KMS-11 (cell line): ENCODE results near the gene NFKBIZ.

Experiments used
- H2AFZ ChIP-seq: fragments of 200-600 bp; sonication (generic); 2 replicates; pipeline ENCODE4 v1.6.1; 2016; ENCODE audit warnings: antibody characterized with exemption, mixed run types, low read depth
- H3K27ac ChIP-seq: fragments of 200-600 bp; sonication (generic); 2 replicates; pipeline ENCODE4 v1.6.1; 2016; ENCODE audit warnings: mild to moderate bottlenecking, mixed run types
- H3K27me3 ChIP-seq: fragments of 200-600 bp; sonication (generic); 2 replicates; pipeline ENCODE4 v1.6.1; 2017; ENCODE audit warnings: mild to moderate bottlenecking, low read depth, mixed run types, moderate library complexity; ENCODE audit not compliant: insufficient read depth
- H3K36me3 ChIP-seq: fragments of 200-600 bp; sonication (generic); 2 replicates; pipeline ENCODE4 v1.6.1; 2017; ENCODE audit warnings: mild to moderate bottlenecking, mixed run types; ENCODE audit not compliant: insufficient read depth
- H3K4me1 ChIP-seq: fragments of 200-600 bp; sonication (generic); 2 replicates; pipeline ENCODE4 v1.6.1; 2016; ENCODE audit warnings: mild to moderate bottlenecking, low read depth, mixed run types; ENCODE audit not compliant: poor library complexity, severe bottlenecking
- H3K4me2 ChIP-seq: fragments of 200-600 bp; sonication (generic); 2 replicates; pipeline ENCODE4 v1.7.0; 2016; ENCODE audit warnings: mild to moderate bottlenecking, mixed run types
- H3K4me3 ChIP-seq: fragments of 200-600 bp; sonication (generic); IDR thresholded peaks from 2 replicates; pipeline ENCODE4 v1.6.1; 2017; ENCODE audit warnings: low read depth, low read length, mixed read lengths; ENCODE audit not compliant: insufficient read depth
- H3K79me2 ChIP-seq: fragments of 200-600 bp; sonication (generic); 2 replicates; pipeline ENCODE4 v1.6.1; 2016; ENCODE audit warnings: low read depth, mixed run types; ENCODE audit not compliant: insufficient read depth
- H3K9ac ChIP-seq: fragments of 200-600 bp; sonication (generic); 2 replicates; pipeline ENCODE4 v1.6.1; 2016; ENCODE audit warnings: mild to moderate bottlenecking, mixed run types
- H4K20me1 ChIP-seq: fragments of 200-600 bp; sonication (generic); 2 replicates; pipeline ENCODE4 v1.6.1; 2016; ENCODE audit warnings: mild to moderate bottlenecking, mixed run types; ENCODE audit not compliant: insufficient read depth
- TF ChIP-seq, protein P1 (sequence below): fragments of 200-600 bp; sonication (generic); conservative IDR thresholded peaks from 2 replicates; pipeline ENCODE4 v1.6.1; 2017; ENCODE audit warnings: low read depth, mild to moderate bottlenecking, antibody characterized with exemption, low read length, moderate library complexity, mixed read lengths

Gene NFKBIZ

DNA sequence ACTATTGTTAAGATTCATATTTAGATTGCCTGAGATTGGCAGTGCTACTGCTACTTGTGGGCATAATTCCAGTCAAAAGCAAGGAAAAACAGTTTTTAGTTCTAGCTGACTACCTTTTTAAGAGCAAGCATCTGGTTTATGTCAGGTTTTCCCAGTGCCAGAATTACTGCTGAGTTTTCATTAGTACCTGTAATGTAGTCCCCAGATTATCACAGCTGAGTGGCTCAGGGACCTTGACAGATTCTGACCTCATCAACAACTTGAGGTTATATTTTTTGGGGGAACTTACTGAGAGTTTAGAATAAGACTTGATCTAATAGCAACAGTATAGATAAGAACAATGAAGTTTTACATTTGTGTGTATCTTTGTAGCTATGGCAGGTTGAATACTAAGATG, 39.3 kb upstream of the NFKBIZ start:
- TF ChIP-seq, protein P1, sequence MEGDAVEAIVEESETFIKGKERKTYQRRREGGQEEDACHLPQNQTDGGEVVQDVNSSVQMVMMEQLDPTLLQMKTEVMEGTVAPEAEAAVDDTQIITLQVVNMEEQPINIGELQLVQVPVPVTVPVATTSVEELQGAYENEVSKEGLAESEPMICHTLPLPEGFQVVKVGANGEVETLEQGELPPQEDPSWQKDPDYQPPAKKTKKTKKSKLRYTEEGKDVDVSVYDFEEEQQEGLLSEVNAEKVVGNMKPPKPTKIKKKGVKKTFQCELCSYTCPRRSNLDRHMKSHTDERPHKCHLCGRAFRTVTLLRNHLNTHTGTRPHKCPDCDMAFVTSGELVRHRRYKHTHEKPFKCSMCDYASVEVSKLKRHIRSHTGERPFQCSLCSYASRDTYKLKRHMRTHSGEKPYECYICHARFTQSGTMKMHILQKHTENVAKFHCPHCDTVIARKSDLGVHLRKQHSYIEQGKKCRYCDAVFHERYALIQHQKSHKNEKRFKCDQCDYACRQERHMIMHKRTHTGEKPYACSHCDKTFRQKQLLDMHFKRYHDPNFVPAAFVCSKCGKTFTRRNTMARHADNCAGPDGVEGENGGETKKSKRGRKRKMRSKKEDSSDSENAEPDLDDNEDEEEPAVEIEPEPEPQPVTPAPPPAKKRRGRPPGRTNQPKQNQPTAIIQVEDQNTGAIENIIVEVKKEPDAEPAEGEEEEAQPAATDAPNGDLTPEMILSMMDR = no peak
- no peak overlapping the region for H3K4me3 ChIP-seq
- H3K36me3 ChIP-seq = no peaks in the 10 kb centered on the region
- peak overlapping the region; percentile 25 for H3K4me2 ChIP-seq
- no peak overlapping the region for H3K9ac ChIP-seq
- H2AFZ ChIP-seq = no peak overlapping the region
- peaks cover 59% of the 10 kb centered on the region for H3K4me1 ChIP-seq
- H3K27ac ChIP-seq = no peak overlapping the region; the same call in 1 of the 2 replicates
- no peaks in the 10 kb centered on the region for H3K27me3 ChIP-seq
- H4K20me1 ChIP-seq = no peaks in the 10 kb centered on the region
- no peaks in the 10 kb centered on the region for H3K79me2 ChIP-seq

DNA sequence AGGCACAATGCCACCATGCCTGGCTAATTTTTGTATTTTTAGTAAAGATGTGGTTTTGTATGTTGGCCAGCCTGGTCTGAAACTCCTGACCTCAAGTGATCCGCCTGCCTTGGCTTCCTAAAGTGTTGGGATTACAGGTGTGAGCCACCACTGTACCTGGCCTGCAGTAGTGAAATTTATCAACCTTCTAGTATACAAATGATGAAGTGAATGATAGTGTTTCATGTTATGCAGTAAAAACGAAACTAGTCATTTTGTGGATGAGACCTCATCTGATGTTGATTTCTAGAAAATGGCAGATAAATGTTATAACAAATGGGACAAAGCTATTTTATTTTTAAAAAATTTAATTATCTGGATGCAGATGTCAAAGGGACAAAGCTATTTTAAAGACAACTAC, 37.4 kb upstream of the NFKBIZ start:
- no peak overlapping the region for H3K27ac ChIP-seq
- no peaks in the 10 kb centered on the region for H3K79me2 ChIP-seq
- no peaks in the 10 kb centered on the region for H3K36me3 ChIP-seq
- H2AFZ ChIP-seq = no peak overlapping the region
- H3K4me2 ChIP-seq = no peak overlapping the region; the same call in 1 of the 2 replicates
- peaks cover 49% of the 10 kb centered on the region for H3K4me1 ChIP-seq
- H3K4me3 ChIP-seq = no peak overlapping the region
- no peaks in the 10 kb centered on the region for H4K20me1 ChIP-seq
- TF ChIP-seq, protein P1 = no peak
- no peak overlapping the region for H3K9ac ChIP-seq
- H3K27me3 ChIP-seq = no peaks in the 10 kb centered on the region

DNA sequence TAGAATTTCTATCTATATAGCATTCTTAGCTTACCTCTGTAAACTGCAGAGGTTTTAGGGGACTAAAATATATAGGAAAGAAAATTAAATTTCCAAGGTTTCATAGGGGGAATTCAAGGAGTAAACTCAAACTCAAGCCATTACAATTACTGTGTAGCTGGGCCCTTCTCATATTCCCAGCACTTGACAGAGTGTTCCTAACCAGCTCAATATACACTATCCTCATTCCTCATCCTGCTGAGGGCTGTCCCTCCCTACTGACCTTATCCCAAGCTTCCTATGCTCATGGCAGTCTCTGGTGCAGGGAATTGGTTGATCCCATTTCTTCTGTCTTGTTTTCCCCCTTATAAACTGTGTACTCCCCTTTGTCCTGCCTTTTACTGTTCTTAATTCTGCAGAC, 36.4 kb upstream of the NFKBIZ start:
- no peaks in the 10 kb centered on the region for H3K27me3 ChIP-seq
- no peaks in the 10 kb centered on the region for H3K79me2 ChIP-seq
- H3K9ac ChIP-seq = no peak overlapping the region
- H3K27ac ChIP-seq = no peak overlapping the region
- peaks cover 38% of the 10 kb centered on the region for H3K4me1 ChIP-seq
- no peak overlapping the region for H3K4me3 ChIP-seq
- H4K20me1 ChIP-seq = no peaks in the 10 kb centered on the region
- H2AFZ ChIP-seq = no peak overlapping the region
- TF ChIP-seq, protein P1 = no peak
- H3K36me3 ChIP-seq = no peaks in the 10 kb centered on the region
- H3K4me2 ChIP-seq = no peak overlapping the region

DNA sequence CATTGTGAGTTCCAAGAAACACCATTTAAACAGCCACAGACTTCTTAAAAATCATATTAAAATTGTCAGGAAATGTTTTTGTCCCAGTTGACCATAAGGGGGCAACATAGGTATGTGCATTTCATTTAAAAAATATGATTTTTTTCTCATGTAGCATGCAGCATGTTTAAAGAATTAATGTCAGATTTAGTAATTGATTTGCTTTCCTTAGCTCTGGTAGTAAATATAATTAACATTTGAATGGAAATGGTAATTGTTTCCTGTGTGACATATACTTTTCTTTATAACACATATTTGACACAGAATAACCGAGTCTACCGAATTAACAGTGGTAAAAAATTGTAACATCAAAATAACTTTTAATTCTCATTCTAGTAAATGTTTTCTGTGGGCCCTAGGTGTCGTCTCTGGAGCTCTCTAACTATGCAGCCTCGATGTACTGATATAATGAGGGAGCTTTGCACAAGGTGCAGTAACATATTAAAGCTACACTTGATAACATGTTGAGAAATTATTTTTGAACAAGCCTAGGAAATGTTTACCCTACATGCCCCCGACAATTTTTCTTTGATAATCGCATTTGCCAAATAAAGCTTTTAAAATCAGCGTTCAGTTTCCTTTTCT, 35.4 kb upstream of the NFKBIZ start:
- no peak overlapping the region for H3K27ac ChIP-seq
- no peak overlapping the region for H3K9ac ChIP-seq
- no peak overlapping the region for H3K4me3 ChIP-seq
- no peak overlapping the region for H2AFZ ChIP-seq
- no peak overlapping the region for H3K4me2 ChIP-seq
- no peaks in the 10 kb centered on the region for H3K27me3 ChIP-seq
- TF ChIP-seq, protein P1 = peak; percentile 82
- no peaks in the 10 kb centered on the region for H3K79me2 ChIP-seq
- peaks cover 28% of the 10 kb centered on the region for H3K4me1 ChIP-seq
- no peaks in the 10 kb centered on the region for H3K36me3 ChIP-seq
- no peaks in the 10 kb centered on the region for H4K20me1 ChIP-seq
